Hindlimb muscle (tissue), 1 donor: Measurements from ENCODE around the gene G6PD. TPM values are rescaled to one million over a fixed set of nuclear protein-coding genes. Genes with fewer than 3 reads are reported as not detected.

ENCODE experiments used
- DNase-seq: peaks from one replicate; pipeline ENCODE4 v3.0.0-alpha.2; 2013
- polyA plus RNA-seq: library from polyadenylated mRNA; unstranded; fragments of 120-200 nt; gene quantifications from one replicate; pipeline ENCODE4 v1.2.1, GENCODE V29; 2013; ENCODE audit not compliant: insufficient read length

G6PD gene
- polyA plus RNA-seq, 1 donor = 12.3 TPM

DNA sequence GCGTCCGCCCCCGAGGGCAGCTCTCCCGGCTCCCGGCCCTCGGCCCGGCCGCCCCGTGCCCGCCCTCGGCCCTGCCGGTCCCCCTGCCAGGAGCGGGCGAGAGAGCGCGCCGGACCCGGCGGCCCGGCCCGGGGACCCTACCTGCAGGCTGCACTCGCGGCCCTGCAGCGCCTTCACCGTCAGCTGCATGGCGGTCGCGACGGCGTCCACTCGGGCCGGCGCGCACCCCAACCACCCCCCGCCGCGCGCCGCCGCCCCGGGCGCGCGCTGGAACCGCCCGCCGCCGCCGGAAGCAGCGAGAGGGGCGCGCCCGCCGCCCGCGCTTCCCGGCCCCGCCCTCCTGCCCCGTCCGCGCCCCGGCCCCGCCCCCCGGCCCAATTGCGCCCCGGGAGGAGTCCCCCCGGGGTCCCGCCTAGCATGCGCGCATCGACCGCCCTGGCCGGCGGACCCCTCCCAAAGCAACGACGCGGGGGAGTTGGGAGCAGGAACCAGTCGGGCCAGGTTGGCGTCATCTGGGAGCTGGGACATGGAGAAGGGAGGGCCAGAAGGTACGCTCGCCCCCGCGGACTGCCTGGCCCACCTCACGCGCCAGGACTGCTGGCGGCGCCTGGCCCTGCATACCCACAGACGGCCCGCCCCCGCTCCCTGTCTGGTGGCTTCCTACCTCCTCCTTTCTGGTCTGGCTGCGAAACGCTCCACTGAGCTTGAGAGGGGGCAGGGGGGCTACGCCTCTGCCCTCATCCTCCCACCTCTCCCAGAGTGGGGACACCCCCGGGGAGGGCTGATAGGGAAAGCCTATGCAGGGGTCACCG is 60.0 kb downstream of the G6PD start, which contains the start of gene UBL4A:
TSS of gene UBL4A (minus strand) at position 220 of the 812 bp plus-strand sequence. CDS start at position 189, 31 bp downstream.
- no peak for DNase-seq

DNA sequence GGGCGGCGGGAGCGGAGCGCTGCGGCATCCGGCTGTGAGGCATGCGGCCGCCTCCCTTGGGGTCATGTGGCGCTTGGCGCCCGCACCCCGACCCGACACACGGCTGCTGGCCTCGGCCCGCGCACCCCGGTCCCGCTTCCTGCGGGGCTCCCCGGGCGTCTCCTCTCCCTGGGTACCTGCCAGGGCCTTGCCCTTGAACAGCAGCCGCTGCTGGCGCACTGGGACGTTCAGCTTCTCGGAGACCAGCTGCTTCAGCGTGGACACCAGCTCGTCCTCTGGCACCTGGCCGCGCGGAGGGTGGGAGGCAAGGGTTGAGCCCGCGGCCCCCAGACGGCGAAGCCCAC is 60.6 kb downstream of the G6PD start:
- DNase-seq = no peak

GRCh38 chrX:154485150-154486051 is 61.2 kb downstream of the G6PD start:
- DNase-seq = no peak

GRCh38 chrX:154484255-154485149 is 62.1 kb downstream of the G6PD start:
- no peak for DNase-seq

DNA sequence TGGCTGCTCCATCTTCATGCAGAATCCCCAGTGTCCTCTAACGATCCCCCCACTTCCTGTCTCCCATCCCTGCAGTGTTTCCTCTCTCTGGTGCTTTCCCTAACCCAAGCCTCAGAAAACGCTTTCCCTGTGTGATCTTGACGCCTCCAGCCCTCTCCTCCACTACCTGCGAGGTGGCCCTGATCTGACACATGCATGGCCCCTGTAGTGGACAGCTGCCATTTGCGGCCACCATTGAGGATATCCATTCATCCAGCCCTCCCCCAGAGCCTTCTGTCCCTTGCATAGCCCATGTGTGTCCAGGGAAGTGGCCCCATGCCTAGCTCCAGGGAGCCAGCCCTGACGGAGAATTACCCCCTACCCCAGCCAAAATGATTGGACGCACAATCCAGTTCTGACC is 63.3 kb downstream of the G6PD start:
- no peak for DNase-seq

DNA sequence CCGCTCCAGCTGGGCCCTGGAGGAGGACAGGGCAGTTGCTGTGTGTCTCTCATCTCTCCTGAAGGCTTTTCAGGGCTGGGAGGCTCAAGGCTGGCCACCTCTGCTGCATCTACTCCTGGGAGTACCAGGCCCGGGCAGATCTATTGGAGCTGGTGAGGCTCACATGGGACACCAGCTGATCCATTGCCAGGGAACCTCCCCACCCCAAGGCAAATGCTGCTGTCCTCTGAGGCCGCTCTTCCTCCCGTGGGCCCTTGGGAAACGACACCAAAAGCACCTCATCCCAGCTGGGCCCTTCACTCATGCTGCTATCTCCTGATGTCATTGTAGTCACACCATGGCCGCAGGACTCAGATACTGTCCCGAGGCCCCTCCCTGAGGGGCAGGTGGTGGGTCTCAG is 63.9 kb downstream of the G6PD start:
- no peak for DNase-seq

DNA sequence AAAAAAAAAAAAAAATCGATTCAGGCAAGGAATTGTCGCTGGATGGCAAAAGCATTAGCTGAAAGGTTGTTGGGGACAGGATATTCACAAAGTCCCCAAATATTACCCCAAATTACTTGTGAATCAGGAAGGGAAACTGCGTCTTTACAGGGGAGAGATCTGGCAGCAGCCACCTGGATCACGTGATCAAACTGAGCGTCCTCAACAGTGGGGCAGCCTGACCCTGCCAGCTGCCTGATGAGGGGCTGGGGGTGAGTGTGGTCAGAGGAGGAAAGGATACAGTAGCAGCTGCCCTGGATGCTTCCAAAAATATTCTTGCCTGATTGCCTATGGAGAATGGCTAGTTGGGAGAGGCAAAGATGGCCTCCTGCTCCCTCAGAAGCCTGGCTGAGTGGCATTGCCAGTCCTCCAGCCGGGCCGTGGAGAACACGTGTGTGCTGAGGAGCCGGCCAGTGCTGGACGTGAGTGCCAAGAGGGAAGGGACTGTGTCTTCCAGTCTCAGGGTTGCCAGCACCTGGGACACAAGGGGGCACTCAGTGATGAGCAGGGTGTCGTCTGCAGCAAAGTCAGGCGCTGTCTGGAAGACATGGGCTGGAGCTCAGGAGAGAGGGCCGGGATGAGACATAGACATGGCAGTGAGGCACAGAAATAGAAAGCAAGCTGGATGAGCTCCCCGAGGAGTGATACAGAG is 64.6 kb downstream of the G6PD start:
- no peak for DNase-seq

Other genes starting within 250 kb of the G6PD start
- 304 TPM for gene FLNA, start 172.2 kb downstream of the G6PD start, polyA plus RNA-seq
- 51.6 TPM for gene EMD, start 167.6 kb downstream of the G6PD start, polyA plus RNA-seq
- gene RPL10, start 148.5 kb downstream of the G6PD start, polyA plus RNA-seq = 5,697 TPM
- gene DNASE1L1, start 137.6 kb downstream of the G6PD start, polyA plus RNA-seq = 44.6 TPM
- gene TAFAZZIN, start 135.3 kb downstream of the G6PD start, polyA plus RNA-seq = 29.9 TPM
- 65.6 TPM for gene ATP6AP1, start 118.2 kb downstream of the G6PD start, polyA plus RNA-seq
- 91.8 TPM for gene GDI1, start 109.7 kb downstream of the G6PD start, polyA plus RNA-seq
- gene FAM50A, start 102.7 kb downstream of the G6PD start, polyA plus RNA-seq = 63.5 TPM
- 41.3 TPM for gene PLXNA3, start 88.6 kb downstream of the G6PD start, polyA plus RNA-seq
- 13.6 TPM for gene LAGE3, start 67.6 kb downstream of the G6PD start, polyA plus RNA-seq
- 25.9 TPM for gene UBL4A, start 60.2 kb downstream of the G6PD start, polyA plus RNA-seq
- gene SLC10A3, start 56.2 kb downstream of the G6PD start, polyA plus RNA-seq = 12.2 TPM
- gene FAM3A, start 30.6 kb downstream of the G6PD start, polyA plus RNA-seq = 33.9 TPM
- gene IKBKG, start 774 bp upstream of the G6PD start, polyA plus RNA-seq = 14.4 TPM
- gene CTAG1A, start 38.3 kb upstream of the G6PD start, polyA plus RNA-seq = not detected
- gene CTAG1B, start 72.4 kb upstream of the G6PD start, polyA plus RNA-seq = not detected
- gene CTAG2, start 106.7 kb upstream of the G6PD start, polyA plus RNA-seq = not detected
- 5.2 TPM for gene GAB3, start 204.2 kb upstream of the G6PD start, polyA plus RNA-seq
- 32.9 TPM for gene DKC1, start 216.0 kb upstream of the G6PD start, polyA plus RNA-seq